Left hindlimb (tissue), 1 donor: ENCODE data around the gene FLT4.

Experiments used
- DNase-seq: peaks from one replicate; pipeline ENCODE4 v3.0.0-alpha.2; 2018

The FLT4 gene

DNA sequence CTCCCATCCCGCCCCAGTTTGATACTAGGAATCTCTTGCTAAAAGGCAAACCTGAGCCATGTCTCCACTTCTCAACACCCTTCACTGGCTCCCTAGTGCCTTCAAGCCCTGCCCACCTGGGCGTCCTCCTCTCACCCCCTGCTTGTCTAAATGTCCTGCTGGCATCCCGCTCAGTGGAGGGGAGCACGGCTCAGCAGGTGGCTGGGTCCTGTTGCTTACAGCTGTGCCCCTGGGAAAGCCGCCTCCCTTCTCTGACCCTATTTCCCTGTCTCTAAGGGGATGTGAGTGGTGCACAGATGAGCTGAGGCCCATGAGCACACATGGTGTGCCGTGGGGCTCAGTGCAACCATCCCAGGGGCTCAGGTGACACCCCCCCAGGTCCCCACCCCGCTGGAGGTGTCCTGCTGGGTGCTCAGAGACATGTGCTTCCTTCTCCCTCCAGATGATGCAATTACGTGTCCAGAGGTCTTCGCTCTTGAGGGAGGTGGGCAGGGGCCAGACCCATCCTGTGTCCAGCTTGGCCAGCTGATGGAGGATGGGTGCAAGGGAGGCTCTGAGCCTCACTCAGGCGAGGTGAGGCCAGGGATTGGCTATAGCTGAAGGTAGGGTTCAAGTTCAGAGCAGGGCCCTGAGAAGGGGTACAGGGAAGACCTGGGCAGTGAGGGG is 24.1 kb downstream of the FLT4 start:
- DNase-seq: no peak

DNA sequence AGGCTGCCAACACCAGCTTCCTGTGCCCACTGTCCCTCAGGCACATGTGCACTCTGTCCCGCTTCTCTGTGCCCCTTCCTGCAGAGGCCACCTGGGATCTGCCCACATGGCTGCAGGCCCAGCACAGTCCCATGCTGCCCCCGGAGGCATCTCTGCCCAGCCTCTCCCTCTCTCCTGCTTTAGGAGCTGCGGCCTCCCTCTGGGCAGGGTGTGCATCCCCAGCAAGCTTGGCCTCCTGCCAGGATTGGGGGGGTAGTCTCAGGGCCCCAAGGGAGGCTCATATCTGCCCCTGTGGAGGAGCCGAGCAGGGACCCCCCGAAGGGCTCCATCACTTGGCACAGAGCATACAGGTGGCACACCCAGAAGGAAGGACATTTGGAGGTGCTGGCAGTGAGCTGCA is 24.8 kb downstream of the FLT4 start:
- DNase-seq: no peak

- DNase-seq: no peak
Measured at GRCh38 chr5:180623844-180624243, 25.6 kb downstream of the FLT4 start.

DNA sequence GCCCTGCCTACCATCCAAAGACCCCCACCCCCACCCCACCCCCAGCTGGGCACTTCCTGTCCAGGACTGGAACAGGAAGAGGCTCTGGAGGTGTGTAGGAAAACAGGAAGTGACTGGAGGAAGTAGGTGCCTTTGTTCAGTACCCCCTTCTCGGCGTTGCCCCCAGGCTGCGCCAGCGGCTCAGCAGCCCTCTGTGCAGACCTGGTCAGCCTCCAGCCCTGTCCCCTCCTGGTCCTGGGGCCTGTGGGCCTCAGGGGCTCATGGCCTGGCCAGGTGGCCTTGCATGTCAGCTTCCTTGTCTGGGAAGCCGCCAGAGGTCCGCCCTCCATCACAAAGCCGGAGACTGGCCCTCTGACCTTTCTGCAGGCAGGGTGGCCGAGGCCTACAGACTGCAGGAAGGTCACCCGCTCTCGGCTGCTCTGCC is 26.0 kb downstream of the FLT4 start:
- DNase-seq: no peak

DNA sequence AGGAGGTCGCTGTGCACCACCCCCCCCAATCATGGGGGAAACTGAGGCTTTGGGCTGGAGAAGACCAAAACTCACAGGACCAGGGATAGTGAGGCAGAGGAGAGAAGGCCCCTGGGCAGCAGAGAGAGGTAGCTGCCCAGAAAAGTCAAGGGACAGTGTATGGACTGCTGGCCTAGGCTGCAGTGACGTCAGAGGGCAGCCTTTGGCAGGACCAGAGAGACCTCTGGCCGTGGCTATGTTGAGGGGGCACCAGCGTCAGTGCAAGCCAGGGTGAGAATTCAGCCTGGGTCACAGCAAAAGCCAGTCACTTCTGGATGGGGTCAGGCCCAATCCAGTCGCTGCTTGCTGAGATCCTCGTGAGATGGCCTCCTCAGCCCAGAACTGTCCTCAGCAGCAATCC is 26.5 kb downstream of the FLT4 start:
- no peak for DNase-seq

DNA sequence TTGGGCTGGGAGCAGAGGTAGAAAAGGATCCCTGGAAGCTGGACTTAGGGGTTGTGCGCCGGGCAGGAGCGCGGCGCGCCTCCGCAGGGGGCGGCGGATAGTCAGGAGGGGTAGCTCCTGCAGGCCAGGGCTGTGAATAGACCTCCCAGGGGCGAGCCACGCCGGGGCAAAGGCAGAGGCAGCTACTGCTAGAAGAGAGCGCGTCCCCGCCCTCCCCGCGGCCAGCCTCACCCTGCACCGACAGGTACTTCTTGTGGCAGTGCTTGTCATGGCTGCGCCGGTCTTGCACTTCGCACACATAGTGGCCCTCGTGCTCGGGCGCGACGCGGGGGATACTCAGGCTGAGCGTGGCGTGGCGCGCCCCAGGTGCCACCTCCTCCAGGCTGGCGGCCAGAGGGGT is 28.1 kb downstream of the FLT4 start:
- DNase-seq: no peak

GRCh38 chr5:180620014-180620413 is 29.4 kb downstream of the FLT4 start:
- no peak for DNase-seq

DNA sequence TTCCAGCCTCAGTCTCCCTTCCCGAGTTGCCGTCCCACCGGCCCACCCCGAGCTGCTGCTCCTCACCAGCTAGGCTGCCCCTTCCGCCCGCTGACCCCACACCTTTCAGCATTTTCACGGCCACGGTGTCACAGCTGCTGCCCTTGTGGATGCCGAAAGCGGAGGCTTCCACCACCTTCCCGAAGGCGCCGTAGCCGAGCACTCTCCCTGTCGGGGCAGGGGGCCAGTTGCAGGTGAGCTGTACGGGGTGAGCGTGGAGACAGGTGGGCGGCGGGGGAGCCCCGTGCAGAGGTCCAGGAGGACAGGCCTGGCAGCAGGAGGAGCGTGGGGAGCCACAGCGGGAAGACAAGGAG is 29.9 kb downstream of the FLT4 start:
- no peak for DNase-seq

DNA sequence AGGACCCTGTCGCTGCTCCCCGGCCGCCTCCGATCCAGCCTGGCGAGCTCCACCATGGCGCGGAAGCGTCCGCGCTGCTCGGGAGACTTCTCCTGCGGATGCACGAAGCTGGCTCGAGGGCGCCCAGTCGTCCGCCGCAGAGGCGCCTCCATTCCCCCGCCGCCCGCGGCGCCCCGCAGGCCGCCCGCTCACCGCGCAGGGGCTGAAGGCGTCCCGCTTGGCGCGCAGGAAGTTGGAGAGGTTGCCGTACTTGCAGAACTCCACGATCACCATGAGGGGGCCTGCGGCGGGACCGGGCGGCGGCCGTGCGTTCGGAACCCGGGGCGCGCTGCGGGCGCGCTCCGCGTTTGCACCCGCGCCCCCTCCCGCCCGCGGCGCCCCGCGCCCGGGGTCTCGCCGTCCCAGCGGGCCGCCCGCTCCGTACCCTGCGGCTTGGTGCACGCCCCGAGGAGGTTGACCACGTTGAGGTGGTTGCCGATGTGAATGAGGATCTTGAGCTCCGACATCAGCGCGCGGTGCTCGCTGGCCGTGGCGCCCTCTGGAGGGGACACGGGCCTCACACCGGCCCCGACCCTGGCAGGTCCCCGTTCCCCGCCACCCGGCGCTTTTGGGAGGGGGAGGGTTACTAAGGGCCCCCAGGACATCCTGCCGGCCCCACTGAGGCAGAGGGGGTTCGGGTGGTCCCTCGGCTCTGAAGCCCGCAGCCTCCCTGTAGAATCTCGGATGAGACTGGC is 30.4 kb downstream of the FLT4 start:
- DNase-seq: peak; percentile 72

DNA sequence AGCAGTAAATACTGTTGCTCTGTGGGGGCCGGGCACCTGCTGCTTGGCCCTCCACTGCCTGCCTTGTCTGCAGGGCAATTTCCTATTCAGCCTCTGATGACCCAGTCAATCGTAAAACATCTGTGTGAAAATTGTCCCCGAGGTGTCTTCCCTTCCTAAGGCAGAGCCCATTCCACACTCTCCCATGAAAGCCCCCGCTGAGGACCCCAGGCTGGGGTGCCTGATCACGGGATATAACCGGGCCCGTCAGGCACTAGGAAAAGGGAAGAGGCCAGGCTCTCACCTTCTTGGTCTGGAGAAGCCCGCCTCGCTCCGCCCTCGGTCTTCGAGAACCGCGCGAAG is 30.9 kb downstream of the FLT4 start:
- no peak for DNase-seq

GRCh38 chr5:180613814-180614188 is 35.6 kb downstream of the FLT4 start:
- DNase-seq: no peak

- no peak for DNase-seq
Measured at GRCh38 chr5:180613188-180613813, 36.1 kb downstream of the FLT4 start.

GRCh38 chr5:180612683-180613082 is 36.7 kb downstream of the FLT4 start:
- DNase-seq: no peak

GRCh38 chr5:180611140-180611850 is 38.1 kb downstream of the FLT4 start:
- no peak for DNase-seq

- no peak for DNase-seq
Measured at GRCh38 chr5:180609817-180610550, 39.4 kb downstream of the FLT4 start.

- no peak for DNase-seq
Measured at GRCh38 chr5:180609386-180609785, 40.0 kb downstream of the FLT4 start.

GRCh38 chr5:180608572-180609310 is 40.7 kb downstream of the FLT4 start:
- no peak for DNase-seq

GRCh38 chr5:180607861-180608571 is 41.4 kb downstream of the FLT4 start:
- DNase-seq: peak; percentile 25

DNA sequence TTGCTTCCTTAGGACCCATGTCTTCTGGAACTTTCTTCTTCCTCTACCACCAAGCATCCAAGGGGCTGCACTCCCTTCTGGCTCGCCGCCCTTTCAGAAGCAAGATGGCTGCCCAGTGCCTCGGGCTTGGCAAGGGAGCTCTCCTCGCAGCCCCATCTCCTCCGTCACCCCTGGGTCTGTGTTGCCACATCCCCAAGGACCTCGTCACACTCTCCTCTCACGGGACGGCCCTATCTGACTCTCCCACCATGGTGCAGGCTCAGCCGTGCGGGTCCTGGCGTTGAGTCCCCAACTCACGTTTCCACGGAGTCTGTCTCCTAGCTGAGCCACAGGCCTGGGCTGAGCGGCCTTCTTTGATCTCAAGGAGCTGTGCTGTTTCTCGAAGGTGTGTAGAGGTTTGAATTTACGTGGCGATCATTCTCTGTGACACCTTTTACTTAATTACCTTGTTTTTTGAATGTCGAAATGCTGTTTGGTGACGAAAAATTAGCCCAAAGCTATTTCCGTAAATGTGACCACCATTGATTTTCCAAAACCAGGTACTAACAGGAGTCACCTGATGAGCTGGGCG is 43.1 kb downstream of the FLT4 start:
- peak; percentile 37 for DNase-seq

- DNase-seq: peak; percentile 15
Measured at GRCh38 chr5:180605554-180606214, 43.7 kb downstream of the FLT4 start.

GRCh38 chr5:180604271-180604670 is 45.1 kb downstream of the FLT4 start:
- no peak for DNase-seq
